ES-I3 (cell line): Measurements from ENCODE around the gene STOX2.

Source experiments
- H3K36me3 ChIP-seq: 2 replicates; pipeline ENCODE4 v1.6.1; 2013; ENCODE audit warnings: mild to moderate bottlenecking, low read length, control low read depth, moderate library complexity; ENCODE audit not compliant: insufficient read depth
- H3K4me1 ChIP-seq: 2 replicates; pipeline ENCODE4 v1.6.1; 2013; ENCODE audit warnings: mild to moderate bottlenecking, control low read depth, low read length; ENCODE audit not compliant: insufficient read depth
- H3K9ac ChIP-seq: 2 replicates; pipeline ENCODE4 v1.6.1; 2013; ENCODE audit warnings: low read depth, mild to moderate bottlenecking, low read length, moderate library complexity
- H3K9me3 ChIP-seq: 2 replicates; pipeline ENCODE4 v1.6.1; 2013; ENCODE audit warnings: mild to moderate bottlenecking, low read length, moderate library complexity; ENCODE audit not compliant: control insufficient read depth, insufficient read depth

Gene STOX2, protein sequence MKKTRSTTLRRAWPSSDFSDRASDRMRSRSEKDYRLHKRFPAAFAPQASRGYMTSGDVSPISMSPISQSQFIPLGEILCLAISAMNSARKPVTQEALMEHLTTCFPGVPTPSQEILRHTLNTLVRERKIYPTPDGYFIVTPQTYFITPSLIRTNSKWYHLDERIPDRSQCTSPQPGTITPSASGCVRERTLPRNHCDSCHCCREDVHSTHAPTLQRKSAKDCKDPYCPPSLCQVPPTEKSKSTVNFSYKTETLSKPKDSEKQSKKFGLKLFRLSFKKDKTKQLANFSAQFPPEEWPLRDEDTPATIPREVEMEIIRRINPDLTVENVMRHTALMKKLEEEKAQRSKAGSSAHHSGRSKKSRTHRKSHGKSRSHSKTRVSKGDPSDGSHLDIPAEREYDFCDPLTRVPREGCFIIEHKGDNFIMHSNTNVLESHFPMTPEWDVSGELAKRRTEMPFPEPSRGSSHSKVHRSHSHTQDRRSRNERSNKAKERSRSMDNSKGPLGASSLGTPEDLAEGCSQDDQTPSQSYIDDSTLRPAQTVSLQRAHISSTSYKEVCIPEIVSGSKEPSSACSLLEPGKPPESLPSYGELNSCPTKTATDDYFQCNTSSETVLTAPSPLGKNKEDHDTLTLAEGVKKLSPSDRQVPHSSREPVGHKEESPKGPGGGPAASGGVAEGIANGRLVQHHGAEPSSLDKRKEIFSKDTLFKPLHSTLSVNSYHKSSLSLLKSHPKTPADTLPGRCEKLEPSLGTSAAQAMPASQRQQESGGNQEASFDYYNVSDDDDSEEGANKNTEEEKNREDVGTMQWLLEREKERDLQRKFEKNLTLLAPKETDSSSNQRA (N-terminal part only)

DNA sequence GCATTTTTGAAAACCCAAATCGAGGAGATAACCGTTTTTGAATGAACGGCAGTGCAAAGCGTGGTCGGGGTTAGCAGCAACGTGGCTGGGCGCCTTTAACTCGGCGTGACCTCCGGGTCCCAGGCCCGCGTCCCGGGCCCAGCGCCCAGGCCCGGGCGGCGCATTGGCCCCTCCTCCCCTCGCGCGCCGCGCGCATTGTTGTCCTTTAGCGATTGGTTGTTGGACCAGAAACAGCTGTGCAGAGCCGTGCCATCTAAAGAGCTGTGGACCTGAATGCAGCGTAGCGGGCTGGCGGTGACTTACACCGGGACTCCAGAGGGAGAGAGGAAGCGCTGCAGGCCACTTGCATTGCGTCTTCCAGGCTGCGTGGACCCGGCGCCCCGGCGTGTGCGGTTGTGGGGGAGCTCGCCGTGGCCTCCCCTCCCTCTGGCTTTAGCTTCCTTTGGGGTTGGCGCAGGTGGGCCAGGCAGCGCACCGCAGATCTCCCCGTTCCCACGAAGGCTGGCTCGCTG, at the start of gene STOX2:
STOX2 (plus strand) TSS at position 227 of the 512 bp plus-strand sequence. CDS start 1,484 bp downstream, outside the sequence.
- Histone ChIP-seq H3K4me1 (no peaks in the 10 kb centered on the region), H3K36me3 (no peaks in the 10 kb centered on the region), H3K9me3 (peaks cover 10% of the 10 kb centered on the region), H3K9ac (peak within 1 kb of the TSS; percentile 64)

DNA sequence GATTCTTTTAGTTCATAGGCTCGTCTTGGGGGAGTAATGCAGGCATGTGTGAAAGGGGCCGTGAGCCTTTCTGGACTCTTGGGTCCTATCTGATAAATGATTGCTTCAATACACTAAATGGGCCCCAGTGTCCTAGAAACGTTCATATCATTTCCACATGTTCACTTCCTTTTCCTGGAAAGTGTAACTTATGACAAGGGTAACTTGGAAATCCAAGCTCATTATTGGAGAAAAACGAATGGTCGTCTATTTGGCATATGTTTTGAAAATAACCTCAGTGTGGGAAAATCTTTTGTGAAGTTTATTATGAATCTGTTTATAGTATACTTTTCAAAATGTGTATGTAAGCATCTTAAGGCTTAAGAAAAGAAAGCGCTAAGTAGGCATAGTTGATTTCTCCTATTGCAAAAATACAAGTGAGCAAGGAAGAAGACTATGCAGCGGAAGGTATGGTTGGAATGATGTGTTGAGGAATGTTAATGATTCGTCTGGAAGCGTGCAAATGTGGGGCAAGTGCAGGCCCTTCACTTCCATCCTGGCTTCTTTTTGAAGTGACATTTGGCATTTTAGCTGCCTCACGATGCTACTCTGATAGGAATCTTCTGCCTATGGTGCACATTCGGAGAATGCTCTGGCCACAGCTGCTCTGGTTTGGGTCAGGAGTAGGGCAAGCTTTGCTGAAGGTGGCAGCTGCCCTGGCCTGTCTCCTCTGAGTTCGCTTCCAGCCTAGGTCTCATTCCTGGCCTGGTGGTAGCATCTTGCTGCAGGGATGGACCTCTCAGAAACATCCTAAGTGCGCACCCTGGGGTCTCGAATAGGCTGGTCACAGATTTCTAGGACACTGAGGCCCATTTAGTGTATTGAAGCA, 49.5 kb upstream of the STOX2 start:
- Histone ChIP-seq H3K4me1 (0 out of 2 replicates have a peak, but pooled peaks cover 2% of the 10 kb centered on the region), H3K9me3 (no peaks in the 10 kb centered on the region), H3K36me3 (no peaks in the 10 kb centered on the region), H3K9ac (no peak overlapping the region)

DNA sequence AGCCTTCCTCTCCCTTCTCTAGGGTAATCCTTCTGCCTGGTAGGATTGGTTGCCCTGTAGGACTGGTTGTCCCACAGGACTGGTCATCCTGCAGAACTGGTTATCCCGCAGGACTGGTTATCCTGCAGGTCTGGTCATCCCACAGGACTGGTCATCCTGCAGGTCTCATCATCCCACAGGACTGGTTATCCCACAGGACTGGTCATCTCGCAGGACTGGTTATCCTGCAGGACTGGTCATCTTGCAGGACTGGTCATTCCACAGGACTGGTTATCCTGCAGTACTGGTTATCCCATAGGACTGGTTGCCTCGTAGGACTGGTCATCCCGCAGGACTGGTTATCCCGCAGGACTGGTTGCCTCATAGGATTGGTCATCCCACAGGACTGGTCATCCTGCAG, 48.1 kb upstream of the STOX2 start:
- Histone ChIP-seq H3K9me3 (no peaks in the 10 kb centered on the region), H3K4me1 (0 out of 2 replicates have a peak, but pooled peaks cover 3% of the 10 kb centered on the region), H3K9ac (no peak overlapping the region), H3K36me3 (no peaks in the 10 kb centered on the region)

DNA sequence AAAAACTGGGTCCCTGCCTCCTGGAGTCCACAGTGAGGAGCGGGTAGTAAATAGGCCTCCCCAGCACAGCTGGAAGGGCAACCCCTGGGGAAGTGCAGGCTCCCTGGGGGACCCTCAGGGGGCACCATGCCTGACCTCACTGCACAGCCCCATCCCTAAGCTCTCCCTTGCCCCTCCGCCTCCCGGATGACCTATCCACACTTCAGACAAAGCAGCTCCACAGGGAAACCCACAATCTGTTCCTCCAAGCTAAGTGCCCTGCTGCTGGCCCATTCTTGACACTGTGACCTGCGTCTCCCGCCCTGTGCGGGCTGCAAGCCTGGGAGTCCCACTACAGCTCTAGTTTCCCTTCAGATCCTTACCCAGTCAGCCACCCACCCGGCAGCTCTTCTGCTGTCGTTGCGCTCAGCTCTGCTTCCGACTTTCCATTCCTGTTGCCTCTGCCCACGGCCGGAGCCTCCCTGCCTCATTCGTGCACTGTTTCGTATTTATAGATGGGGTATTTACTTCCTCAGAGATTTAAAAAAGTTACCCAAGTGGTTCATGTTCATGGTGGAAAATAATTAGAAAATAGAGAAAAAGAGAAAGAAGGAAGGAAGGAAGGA, 47.0 kb upstream of the STOX2 start:
- H3K36me3 ChIP-seq: no peaks in the 10 kb centered on the region
- no peak overlapping the region for H3K9ac ChIP-seq
- no peaks in the 10 kb centered on the region for H3K9me3 ChIP-seq
- H3K4me1 ChIP-seq: 0 out of 2 replicates have a peak, but pooled peaks cover 3% of the 10 kb centered on the region

DNA sequence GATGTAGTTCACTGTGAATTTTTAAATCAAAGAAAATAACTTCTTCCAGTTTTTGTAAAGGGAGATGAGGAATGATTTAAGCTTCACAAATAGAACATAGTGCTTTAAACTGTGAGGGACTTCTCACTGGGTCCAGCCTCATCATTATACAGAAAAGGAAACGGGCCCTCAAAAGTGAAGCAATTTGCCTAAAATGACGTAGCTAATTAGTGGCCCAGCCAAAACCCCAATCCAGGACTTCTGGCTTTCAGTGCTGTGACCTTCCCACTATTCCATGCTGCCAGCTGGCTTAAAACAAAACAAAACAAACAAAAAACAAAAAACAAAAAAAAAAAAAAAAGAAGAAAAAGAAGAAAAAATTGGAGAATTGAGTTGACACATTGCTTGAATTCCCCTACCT, 45.0 kb upstream of the STOX2 start:
- H3K36me3 ChIP-seq: no peaks in the 10 kb centered on the region
- 0 out of 2 replicates have a peak, but pooled peaks cover 3% of the 10 kb centered on the region for H3K4me1 ChIP-seq
- no peaks in the 10 kb centered on the region for H3K9me3 ChIP-seq
- no peak overlapping the region for H3K9ac ChIP-seq

DNA sequence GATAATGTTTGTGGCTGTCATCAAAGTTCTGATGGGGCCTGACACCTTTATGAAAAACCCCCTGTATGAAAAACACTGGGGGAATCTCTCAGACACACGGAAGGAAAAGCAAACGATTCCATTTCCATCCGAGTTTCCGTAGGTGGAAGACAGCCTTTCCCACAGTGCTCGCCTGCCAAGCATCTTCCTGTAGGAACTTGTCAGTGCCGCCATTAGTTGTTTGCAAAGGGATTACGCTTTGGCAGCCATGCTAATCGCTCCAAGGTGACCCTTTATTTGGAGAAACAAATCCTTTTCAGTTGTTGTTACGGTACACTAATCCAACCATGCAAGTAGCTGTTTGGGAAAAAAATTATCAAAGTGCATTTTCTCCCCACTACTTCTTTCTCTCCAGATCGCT, 44.4 kb upstream of the STOX2 start:
- Histone ChIP-seq H3K4me1 (0 out of 2 replicates have a peak, but pooled peaks cover 3% of the 10 kb centered on the region), H3K9me3 (no peaks in the 10 kb centered on the region), H3K9ac (no peak overlapping the region), H3K36me3 (no peaks in the 10 kb centered on the region)

DNA sequence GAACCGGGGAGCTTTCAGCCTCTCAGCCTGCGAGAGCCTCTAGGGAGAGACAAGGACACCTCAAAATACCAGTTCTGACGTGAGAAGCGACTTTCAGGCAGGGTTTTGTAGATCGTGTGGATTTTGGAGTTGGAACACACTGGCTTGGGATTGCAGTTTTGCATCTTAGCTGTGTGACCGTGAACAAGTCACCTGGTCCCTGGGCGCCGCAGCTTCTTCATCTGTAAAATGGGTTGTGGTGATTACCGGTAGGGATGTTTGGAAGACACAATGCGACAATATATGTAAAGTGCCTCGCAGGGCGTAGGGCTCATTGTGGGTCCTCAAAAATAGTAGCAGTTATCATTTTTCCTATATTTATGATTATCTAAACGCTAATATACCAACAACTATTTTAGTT, 43.7 kb upstream of the STOX2 start:
- no peaks in the 10 kb centered on the region for H3K36me3 ChIP-seq
- H3K9ac ChIP-seq: no peak overlapping the region
- H3K4me1 ChIP-seq: 0 out of 2 replicates have a peak, but pooled peaks cover 3% of the 10 kb centered on the region
- H3K9me3 ChIP-seq: no peaks in the 10 kb centered on the region

DNA sequence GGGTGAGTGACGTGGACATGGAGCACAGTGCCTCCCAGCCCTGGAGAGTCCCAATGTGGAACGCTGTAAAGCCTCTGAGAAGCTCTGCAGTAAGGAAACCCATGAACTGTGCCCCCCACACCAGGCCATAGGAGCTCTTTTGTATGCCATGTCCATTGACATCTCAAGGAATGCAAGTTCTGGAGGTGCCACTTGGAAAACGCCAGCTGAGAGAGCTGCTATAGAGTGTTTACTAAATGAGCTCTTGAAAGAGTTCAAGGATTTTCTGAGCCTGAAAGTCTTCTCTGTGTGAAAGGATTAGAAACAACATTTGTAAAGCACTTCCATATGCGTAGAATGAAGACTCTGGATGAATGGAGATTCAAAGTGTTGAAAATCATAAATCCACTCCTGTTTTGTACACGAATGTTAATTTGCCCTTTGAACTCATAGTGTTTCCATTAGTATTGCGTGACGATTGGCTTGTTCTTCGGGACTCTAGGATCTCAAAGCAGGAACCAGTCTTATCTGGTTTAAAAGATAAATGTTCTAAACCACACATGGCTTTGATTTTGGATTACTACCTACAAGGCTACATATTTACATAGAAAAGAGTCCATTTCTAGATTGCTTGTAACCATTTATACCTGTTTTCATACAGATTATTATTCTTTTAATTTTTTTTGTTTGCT, 41.8 kb upstream of the STOX2 start:
- Histone ChIP-seq H3K36me3 (no peaks in the 10 kb centered on the region), H3K9ac (no peak overlapping the region), H3K9me3 (no peaks in the 10 kb centered on the region), H3K4me1 (0 out of 2 replicates have a peak, but pooled peaks cover 3% of the 10 kb centered on the region)

DNA sequence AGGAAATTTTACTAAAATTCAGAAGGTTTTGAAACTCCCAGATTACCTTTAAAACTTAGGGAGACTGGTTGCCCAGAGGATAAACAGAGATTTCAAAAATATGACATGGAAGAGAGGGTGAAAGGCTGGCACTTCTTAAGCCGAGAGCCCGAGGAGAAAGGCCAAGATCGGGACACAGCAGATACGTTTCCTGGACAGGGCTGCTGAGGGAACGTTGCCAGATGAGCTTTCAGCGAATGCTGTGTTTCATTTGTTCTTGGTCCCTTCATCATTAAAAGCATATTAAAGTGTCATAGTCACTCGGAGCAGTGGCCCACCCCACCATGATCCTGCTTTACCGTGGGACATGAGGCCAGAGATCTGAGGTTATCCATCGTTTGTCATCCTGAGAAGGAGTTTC, 37.9 kb upstream of the STOX2 start:
- Histone ChIP-seq H3K9ac (no peak overlapping the region), H3K4me1 (no peaks in the 10 kb centered on the region), H3K36me3 (no peaks in the 10 kb centered on the region), H3K9me3 (no peaks in the 10 kb centered on the region)

DNA sequence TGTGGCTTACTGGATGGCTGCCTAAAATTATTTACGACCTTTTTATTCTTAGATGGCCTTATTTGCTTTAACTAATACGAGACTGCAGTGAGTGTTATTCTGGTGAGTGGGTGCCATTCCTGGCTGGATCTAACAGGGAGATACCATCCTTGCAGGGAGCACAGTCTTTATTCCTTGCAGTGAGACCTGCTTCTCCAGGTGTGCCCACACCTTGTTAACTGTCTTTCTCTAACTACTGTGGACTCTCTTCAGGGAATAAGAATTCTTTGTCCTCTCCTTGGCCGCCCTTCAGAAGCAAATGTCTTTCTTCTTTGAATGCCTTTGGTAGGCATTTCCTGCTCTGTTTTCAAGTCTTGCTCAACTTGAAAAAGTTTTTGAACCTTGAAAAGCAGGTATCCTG, 34.1 kb upstream of the STOX2 start:
- H3K4me1 ChIP-seq: no peaks in the 10 kb centered on the region
- H3K9ac ChIP-seq: no peak overlapping the region
- H3K36me3 ChIP-seq: no peaks in the 10 kb centered on the region
- no peaks in the 10 kb centered on the region for H3K9me3 ChIP-seq

DNA sequence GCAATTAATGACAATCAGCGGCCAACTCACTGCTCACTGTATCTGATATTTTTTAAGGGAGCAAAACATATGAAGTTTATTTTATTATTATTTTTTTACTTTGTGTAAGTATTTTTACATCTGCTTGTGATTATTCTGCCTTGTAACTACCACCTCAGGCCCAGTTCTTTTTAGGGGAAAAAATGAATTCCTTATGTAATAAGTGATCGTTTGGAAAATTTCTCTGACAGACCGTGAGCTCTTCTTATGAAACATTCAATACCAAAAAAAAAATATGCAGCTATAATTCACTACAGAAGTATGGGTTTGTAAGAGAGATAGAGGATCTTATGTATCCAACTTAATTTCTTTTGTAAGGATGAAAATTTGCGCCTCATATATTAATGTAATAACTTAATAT, 33.5 kb upstream of the STOX2 start:
- no peaks in the 10 kb centered on the region for H3K9me3 ChIP-seq
- no peak overlapping the region for H3K9ac ChIP-seq
- H3K36me3 ChIP-seq: no peaks in the 10 kb centered on the region
- H3K4me1 ChIP-seq: no peaks in the 10 kb centered on the region

DNA sequence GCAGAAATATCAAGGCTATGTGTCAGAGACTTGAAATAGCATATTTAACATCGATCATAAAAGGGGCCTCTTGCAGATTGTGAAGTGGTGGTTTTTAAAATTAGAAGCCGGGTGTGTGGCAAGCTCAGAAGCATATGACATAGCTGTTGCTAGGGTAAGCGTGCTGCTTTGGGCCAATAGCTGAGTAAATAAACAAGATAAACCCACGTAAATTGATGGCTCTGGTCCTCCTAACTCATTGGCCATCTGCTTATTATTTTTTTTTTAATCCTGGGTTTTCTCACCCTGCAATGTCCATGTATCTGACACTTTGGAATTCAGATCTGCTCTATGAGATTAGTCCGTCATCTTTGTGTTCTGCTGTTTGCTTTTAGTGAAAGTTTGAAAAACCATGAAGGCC, 32.6 kb upstream of the STOX2 start:
- Histone ChIP-seq H3K9ac (no peak overlapping the region), H3K36me3 (no peaks in the 10 kb centered on the region), H3K4me1 (no peaks in the 10 kb centered on the region), H3K9me3 (no peaks in the 10 kb centered on the region)
